ENCODE results near the gene SHC1.

The SHC1 gene

GRCh38 chr1:154960446-154961136, 10.0 kb downstream of the SHC1 start:
- POLR2A ChIA-PET = interaction anchor here (0.7 to 2.9 kb wide), 10 partner anchors 9 to 492 kb away, joined by 3 to 69 read pairs (median 5); partner anchors contain the start of genes FLAD1, PMVK and SHC1
- peaks cover 3 to 49% of the 10 kb centered on the region in 2 experiments for H3K36me3 ChIP-seq (ENCODE audit: control insufficient read depth in 2 of 2, insufficient read depth in 1 of 2, low read length in 2 of 2)
- no peaks in the 10 kb centered on the region for H3K9me3 ChIP-seq (ENCODE audit: control insufficient read depth, insufficient read depth, low read depth, low read length)
- CTCF ChIA-PET = interaction anchor here (0.6 to 2.5 kb wide), 10 partner anchors 9 to 57 kb away, joined by 3 to 16 read pairs (median 5); partner anchors contain the start of genes FLAD1, LENEP and PMVK
- peak overlapping the region; percentile 90 for H3K4me3 ChIP-seq (ENCODE audit: low read depth, low read length)
- peak; percentile 62 for TF ChIP-seq PRDM1 (tag by site-specific recombination; IDR thresholded peaks at IDR 0.05)
- TF ChIP-seq PBX3 (CRISPR knock-in tag; IDR thresholded peaks at IDR 0.05) = no peak
- TF ChIP-seq SETDB1 (IDR thresholded peaks at IDR 0.05; ENCODE audit: insufficient read length, low read length) = no peak
- H3K4me1 ChIP-seq (ENCODE audit: control insufficient read depth, insufficient read depth, low read length) = peaks cover 10% of the 10 kb centered on the region
- H3K27ac ChIP-seq (ENCODE audit: extremely low read depth, low read depth, low read length) = peak overlapping the region; percentile 94

- CTCF ChIA-PET = interaction anchor here (0.7 kb wide), 1 partner anchor 55 kb away, joined by 3 read pairs; no protein-coding TSS in a partner anchor
- no peak overlapping the region for H3K27ac ChIP-seq (ENCODE audit: extremely low read depth, low read depth, low read length)
Measured at GRCh38 chr1:154959426-154959780, 11.1 kb downstream of the SHC1 start.

GRCh38 chr1:154958681-154959425, 11.7 kb downstream of the SHC1 start:
- Histone ChIP-seq H3K9me3 (ENCODE audit: control insufficient read depth, insufficient read depth, low read depth, low read length) (no peaks in the 10 kb centered on the region), H3K4me1 (ENCODE audit: control insufficient read depth, insufficient read depth, low read length) (peaks cover 10% of the 10 kb centered on the region), H3K36me3 (ENCODE audit: control insufficient read depth in 2 of 2, insufficient read depth in 1 of 2, low read length in 2 of 2) (peaks cover 3 to 32% of the 10 kb centered on the region in 2 experiments), H3K4me3 (ENCODE audit: low read depth, low read length) (no peak overlapping the region), H3K27ac (ENCODE audit: extremely low read depth, low read depth, low read length) (no peak overlapping the region)
- POLR2A ChIA-PET = interaction anchor here (3.9 kb wide), 1 partner anchor 13 kb away, joined by 41 read pairs; the partner anchor contains the start of gene SHC1
- CTCF ChIA-PET = interaction anchor here (0.6 kb wide), 1 partner anchor 210 kb away, joined by 3 read pairs; no protein-coding TSS in a partner anchor
- TF ChIP-seq ZEB2 (tag by site-specific recombination; IDR thresholded peaks at IDR 0.05) (no peak), REST (tag by site-specific recombination; IDR thresholded peaks at IDR 0.05) (no peak), HIC1 (tag by site-specific recombination; IDR thresholded peaks at IDR 0.05) (0 out of 2 replicates have a peak, but pooled peaks have one; percentile 36)

More at GRCh38 chr1:154959426-154959780, 11.1 kb downstream of the SHC1 start:
- Histone ChIP-seq H3K36me3 (ENCODE audit: control insufficient read depth in 2 of 2, insufficient read depth in 1 of 2, low read length in 2 of 2) (peaks cover 3 to 38% of the 10 kb centered on the region in 2 experiments), H3K4me1 (ENCODE audit: control insufficient read depth, insufficient read depth, low read length) (peaks cover 10% of the 10 kb centered on the region), H3K4me3 (ENCODE audit: low read depth, low read length) (no peak overlapping the region), H3K9me3 (ENCODE audit: control insufficient read depth, insufficient read depth, low read depth, low read length) (no peaks in the 10 kb centered on the region)
- POLR2A ChIA-PET = no interaction called here
- TF ChIP-seq GLIS2 (tag by site-specific recombination; IDR thresholded peaks at IDR 0.05) (0 out of 2 replicates have a peak, but pooled peaks have one; percentile 39), ZXDB (tag by site-specific recombination; IDR thresholded peaks at IDR 0.05) (no peak), ZNF747 (tag by site-specific recombination; IDR thresholded peaks at IDR 0.05) (no peak)

All from HEK293 (cell line).